ENCODE results near the gene TMPRSS6.

DNA sequence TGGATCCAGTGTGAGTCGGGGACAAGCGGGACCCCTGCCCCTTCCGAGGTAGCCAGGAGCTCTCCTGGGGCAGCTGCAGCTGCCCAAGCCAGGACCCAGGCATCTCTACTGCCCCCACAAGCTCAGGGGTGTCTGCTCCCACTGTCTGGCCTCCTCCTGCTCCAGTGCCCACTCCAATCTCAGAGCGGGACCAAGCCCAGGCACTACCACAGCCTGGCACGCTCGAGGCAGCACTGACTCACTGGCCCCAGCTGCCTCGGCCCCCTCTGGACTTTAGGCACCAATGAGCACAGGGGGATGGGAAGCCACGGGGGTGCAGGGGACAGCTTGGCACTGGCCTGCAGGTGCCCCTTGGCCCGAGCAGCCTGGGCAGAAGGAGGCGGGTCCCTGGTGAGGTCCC lies 32.0 kb upstream of the TMPRSS6 start:
- TF ChIP-seq, protein P1, sequence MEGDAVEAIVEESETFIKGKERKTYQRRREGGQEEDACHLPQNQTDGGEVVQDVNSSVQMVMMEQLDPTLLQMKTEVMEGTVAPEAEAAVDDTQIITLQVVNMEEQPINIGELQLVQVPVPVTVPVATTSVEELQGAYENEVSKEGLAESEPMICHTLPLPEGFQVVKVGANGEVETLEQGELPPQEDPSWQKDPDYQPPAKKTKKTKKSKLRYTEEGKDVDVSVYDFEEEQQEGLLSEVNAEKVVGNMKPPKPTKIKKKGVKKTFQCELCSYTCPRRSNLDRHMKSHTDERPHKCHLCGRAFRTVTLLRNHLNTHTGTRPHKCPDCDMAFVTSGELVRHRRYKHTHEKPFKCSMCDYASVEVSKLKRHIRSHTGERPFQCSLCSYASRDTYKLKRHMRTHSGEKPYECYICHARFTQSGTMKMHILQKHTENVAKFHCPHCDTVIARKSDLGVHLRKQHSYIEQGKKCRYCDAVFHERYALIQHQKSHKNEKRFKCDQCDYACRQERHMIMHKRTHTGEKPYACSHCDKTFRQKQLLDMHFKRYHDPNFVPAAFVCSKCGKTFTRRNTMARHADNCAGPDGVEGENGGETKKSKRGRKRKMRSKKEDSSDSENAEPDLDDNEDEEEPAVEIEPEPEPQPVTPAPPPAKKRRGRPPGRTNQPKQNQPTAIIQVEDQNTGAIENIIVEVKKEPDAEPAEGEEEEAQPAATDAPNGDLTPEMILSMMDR (IDR thresholded peaks at IDR 0.05): no peak
- TF ChIP-seq POLR2A (IDR thresholded peaks at IDR 0.05) (no peak), POLR2AphosphoS5 (IDR thresholded peaks at IDR 0.05) (no peak)

All from stomach (tissue), 4 donors.